Smooth muscle cell of the brain vasculature (primary cell): ENCODE data around the gene BLOC1S1.

Experiments
- DNase-seq: peaks from one replicate; pipeline ENCODE4 v3.0.0-alpha.2; 2012; ENCODE audit warnings: low read depth, low spot score

The BLOC1S1 gene

DNA sequence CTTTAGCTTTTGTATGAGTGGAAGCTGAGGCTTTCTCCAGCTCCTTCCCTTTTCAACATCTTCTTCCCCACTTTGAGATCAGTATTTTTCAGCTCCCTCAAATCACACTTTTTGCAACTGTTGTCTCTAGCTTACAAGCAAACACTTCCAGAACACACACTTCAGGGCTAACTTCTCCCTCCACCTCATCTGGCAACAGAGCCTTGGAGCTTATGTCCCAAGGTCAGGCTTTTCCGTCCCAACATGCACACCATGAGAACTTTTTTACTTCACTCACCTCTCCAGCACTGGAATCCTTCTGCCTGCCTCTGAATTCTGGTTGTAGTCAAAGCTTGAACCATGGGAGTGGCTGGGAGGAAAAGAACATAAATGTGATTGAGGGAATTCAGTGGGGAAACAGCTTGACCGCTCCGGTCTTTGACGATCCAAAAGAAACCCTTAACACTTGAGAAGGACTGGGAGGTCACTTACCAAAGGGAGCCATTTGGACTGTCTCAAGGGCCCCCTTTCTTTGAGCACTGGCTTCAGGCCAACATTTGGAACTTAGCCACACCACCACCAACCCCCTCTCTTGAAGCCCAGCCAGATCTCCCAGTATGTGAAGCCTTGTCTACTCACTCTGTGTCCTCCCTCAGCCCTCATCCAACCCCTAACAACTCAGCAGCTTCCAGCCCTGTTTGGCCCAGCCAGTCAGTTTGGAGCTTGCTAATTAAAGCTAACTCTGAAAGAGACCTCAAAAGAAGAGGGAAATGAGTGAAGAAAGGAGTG, 3.9 kb upstream of the BLOC1S1 start:
- no peak for DNase-seq

DNA sequence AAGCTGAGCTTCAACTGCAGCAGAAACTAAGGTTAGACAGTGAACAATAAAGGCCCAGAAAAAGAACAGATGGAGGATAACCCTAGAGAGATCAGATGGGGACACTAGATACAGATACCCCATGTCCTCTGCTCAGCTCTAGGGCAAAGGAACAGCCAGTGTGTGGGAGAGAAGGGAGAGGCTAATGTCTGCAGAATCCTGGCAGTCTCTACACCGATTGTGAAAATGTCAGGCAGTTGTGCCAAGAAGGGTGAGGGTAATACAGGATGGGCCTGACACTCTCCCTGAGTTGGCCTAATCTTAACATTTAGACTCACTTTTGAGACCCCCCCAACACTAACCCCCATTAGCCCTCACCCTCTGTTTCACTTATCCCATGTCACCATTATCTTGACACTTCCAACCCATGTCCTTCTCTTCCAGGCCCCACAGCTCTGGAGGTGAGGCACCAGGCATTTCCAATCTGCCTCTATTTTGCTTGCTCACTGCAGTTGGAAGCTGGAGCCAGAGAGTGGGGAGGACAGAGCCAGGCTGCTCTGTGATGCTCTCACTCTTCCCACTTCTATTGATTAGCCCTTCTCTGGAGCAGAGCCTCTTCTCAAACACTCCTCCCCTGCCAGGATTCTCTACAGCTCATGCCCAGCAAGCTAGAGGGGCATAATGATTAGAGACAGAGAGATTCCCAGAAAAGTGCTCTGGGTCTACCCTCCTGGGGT, 3.0 kb upstream of the BLOC1S1 start:
- DNase-seq = no peak

DNA sequence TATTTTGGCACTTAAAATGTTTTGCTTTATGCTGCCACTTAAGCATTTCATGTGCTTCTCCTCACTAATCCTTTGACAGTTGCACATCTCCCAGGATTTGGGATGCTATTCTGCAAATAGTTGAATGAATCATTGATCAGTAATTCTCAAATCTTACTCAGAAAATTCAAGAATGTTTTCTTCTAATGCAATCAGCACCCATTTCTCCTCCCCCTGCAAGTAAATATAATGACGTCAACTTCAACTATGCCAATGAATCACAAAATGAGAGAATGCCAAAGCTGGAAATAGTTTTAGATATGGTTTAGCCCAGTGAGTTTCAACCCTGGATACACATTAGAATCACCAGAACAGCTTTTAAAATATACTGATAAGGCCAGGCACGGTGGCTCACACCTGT, 2.1 kb upstream of the BLOC1S1 start:
- DNase-seq = no peak

DNA sequence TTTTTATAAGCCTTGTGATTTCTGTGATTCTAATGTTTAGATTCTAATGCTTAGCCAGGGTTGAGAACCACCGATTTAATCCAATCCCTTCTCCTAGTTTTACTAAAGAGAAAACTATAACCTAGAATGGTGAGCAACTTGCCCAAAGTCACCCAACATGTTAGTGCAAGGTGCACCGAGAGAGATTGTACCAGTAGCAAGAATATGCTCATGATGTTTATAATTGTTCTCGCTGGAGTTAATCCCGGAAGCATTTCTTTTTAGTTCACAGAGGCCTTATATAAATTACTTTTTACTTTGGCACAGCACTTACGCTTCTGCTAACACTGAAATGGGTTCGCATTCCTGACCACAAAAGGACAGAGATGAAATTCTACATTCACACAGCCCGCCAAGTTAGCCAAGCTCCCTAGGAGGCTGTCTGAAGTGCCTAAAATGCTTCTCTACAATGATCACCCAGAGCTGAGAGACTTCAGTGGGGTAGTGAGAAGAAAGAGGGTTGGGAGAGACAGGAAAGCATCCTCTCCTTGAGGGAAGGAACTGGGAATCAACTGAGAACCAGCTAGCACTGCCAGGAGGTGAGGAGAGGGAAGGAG, 579 bp upstream of the BLOC1S1 start:
- no peak for DNase-seq

DNA sequence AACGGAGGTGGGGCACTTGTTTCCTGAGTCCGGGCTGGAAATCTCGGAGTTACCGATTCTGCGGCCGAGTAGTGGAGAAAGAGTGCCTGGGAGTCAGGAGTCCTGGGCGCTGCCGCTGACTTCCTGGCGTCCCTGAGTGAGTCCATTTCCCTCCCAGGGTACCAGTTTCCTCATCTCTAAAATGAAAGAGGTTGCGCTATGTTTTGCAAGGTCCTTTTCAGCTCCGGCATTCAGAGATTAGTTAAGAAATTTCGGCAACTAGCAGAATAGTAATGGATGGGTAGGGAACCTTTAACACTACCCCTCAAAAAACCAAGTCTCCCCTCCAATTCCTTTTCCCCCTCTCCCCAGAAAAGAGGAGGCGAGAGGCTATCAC, 724 bp downstream of the BLOC1S1 start:
- DNase-seq = no peak

DNA sequence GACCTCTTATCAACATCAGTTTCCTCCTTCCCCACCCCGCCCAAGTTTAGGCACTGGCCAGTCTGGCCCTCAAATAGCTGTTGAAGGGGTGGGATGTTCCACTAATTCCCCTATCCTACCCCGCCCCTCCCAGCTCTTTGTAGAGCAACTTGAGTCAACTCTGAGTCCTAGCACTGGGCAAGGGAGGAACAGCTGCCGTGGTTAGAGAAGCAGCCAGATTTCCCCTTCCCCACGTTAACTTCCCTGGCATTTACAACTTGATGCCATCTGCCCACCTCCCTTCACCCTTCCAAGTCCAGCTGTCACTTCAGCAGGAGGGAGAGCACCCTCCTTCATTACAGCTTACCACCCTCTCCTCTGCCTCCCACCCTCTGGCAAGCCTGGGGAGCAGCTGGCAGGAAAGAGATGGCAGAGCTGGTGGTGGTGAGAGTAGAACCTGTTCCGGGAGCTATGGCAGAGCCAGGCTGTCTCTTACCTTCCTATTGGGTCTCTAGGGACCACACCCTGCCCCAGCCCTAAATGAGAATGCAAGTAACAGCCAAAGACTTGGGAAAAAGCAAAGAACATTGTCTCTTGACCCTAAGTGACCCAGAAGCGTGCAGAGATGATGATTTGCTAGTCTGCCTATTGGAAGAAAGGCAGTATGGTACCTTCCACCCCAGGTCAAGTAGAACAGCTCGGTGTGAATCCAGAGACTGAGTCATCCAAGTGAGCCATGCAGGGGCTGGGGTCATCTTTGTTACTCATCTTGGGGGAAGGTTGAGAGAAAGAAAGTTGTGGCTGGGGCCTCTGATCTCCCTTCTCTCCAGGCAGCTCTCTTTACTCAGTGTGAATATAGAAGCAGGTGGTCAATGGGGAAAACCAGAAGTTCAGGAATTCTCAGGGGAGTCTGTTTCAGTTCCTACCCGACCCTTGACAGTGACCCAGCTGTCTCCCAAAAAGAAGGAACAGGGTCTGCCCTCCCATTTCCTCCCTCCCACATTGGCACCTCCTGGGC, 1.5 kb downstream of the BLOC1S1 start:
- DNase-seq = no peak

DNA sequence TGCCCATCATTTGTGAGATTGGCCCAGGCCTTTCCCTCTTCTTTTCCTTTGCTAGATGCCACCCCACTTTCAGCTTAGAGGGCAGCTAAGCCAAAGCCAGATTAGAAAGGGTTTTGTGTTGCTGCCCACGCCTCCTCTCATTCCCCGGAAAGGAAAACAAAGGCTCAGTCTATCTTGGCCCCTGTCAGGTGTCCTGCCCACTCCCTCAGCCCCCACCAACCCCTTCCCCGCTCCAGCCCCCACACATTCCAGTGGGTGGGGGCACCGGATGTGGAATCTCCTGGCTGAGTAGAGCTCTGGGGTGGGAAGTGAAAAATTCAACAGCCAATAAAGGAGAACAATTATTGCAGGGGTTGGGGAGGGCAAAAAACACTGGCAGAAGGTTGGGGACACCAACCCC, 2.2 kb downstream of the BLOC1S1 start:
- DNase-seq = no peak

DNA sequence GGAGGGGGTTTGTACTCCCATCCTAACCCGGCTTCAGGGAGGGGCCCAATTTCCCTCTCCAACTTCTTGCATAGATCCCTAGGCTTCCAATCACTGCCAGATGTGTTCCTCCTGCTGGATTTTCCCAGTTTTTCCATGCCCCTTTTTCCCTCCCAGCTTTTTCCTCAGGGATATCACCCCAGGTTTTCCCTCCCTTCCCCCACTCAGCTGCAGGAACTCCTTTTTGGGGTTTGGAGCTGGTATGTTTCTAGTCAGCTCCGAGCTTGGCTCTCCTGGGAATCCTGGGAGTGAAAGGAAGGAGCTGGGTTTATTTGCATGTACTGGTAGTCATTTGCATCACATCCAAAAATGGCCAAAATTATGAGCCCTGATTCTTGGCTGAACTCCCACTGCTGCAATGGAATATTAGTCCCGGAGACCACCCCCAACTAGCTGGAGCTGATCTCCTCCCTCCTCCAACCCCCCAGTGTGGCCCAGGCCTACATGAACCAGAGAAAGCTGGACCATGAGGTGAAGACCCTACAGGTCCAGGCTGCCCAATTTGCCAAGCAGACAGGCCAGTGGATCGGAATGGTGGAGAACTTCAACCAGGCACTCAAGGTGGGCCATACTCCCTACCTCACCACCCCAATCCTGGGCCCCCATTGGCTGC, 2.9 kb downstream of the BLOC1S1 start:
- no peak for DNase-seq

DNA sequence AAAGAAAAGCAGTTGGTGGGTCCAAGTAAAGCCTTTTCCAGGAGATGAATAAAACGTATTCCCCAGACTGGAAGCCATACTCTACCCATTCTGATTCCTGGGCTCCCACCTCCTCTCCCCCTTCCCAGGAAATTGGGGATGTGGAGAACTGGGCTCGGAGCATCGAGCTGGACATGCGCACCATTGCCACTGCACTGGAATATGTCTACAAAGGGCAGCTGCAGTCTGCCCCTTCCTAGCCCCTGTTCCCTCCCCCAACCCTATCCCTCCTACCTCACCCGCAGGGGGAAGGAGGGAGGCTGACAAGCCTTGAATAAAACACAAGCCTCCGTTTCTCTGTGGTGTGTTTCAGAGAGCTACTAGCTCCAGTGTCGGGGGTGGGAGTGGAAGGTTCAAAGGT, 3.5 kb downstream of the BLOC1S1 start:
- DNase-seq = no peak

DNA sequence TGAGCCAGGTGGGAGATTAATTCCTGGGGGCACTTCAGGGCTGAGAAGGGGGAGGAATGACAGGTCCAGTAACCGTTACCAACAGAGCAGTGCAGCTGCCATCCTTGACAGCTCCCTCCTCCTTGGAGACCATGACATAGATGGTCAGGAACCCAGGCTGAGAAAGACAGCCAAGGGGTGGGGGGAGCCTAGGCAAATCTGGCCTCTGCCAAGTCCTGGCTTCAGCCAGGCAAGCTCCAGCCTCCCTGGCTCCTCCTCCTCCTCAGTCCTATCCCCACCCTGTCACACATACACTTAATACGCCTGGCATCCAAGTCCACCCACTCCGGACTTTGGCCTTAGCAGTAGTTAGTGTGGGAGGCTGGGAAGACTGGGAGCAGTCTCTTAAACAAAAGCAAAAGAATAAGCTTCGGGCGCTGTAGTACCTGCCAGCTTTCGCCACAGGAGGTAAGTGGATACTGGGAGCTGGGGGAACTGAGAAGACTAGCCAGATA, 4.3 kb downstream of the BLOC1S1 start, which contains the start of gene RDH5:
Gene RDH5 (plus strand): TSS at position 323 of the 494 bp plus-strand sequence. CDS start 792 bp downstream, outside the sequence.
- no peak for DNase-seq

DNA sequence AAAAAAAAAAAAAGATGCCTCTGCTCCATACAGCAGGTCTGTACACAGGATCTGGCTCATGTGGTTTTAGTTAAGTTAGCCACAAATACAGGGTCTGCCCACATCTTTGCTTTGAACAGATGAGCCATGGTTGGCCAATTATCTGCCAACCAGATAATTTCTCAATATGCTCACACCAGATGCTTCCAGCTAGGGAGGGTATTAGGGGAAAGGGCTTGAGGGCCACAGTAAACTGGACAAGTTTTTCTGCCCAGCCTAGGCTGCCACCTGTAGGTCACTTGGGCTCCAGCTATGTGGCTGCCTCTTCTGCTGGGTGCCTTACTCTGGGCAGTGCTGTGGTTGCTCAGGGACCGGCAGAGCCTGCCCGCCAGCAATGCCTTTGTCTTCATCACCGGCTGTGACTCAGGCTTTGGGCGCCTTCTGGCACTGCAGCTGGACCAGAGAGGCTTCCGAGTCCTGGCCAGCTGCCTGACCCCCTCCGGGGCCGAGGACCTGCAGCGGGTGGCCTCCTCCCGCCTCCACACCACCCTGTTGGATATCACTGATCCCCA, 5.1 kb downstream of the BLOC1S1 start:
- peak; percentile 60 for DNase-seq

DNA sequence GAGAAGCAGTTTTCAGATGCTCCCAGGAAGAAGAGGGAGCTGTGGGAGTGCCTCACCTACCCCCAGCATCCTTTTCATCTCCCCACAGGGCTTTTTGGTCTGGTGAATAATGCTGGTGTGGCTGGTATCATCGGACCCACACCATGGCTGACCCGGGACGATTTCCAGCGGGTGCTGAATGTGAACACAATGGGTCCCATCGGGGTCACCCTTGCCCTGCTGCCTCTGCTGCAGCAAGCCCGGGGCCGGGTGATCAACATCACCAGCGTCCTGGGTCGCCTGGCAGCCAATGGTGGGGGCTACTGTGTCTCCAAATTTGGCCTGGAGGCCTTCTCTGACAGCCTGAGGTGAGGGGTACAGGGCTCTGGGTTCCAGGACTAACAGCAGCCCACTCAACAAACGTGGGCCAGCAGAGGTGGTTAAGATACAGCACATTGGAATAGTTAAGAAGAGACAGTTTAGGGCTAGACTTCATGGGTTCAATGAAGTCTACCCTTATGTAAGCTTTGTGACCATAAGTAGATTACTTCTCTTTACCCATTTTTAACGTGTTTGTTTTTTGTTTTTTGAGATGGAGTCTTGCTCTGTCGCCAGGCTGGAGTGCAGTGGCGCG, 5.9 kb downstream of the BLOC1S1 start:
- DNase-seq = no peak

DNA sequence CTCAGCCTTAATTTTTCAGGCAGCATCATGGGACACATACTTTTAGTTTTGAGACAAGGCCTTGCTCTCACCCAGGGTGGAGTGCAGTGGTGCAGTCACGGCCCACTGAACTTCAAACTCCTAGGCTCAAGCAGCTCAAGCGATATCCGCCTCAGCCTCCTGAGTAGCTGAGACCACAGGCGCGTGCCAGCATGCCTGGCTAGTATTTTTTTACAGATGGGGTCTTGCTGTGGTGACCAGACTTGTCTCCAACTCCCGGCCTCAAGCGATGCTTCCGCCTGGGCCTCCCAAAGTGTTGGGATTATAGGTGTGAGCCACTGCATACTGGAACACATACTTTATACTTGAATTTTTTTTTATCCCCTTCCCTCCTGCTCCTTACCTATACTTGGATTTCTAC, 7.1 kb downstream of the BLOC1S1 start:
- DNase-seq = no peak

DNA sequence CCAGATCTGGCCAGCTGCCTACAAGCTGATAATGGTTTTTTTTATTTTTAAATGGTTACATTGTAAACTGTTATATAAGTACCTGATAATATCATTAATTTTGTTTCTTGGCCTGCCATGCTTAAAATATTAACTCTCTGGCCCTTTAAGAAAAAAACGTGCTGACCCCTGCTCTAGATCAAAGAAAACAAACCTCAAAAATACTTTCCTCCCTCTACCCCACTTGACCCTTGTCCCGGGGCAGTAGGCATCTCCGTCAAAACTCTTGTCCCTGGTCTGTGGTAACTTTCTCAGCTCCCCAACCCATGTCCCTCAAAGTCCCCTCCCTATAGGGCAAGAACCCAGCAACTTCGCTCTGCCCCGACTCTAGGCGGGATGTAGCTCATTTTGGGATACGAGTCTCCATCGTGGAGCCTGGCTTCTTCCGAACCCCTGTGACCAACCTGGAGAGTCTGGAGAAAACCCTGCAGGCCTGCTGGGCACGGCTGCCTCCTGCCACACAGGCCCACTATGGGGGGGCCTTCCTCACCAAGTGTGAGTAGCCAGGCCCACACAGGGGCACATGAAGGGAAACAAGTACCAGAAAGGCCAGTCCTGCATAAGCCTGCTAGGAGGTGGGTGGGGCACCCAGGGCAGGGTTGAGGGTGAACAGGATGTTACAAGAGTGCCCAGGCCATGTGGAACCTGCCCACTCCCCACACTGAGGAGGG, 7.8 kb downstream of the BLOC1S1 start:
- DNase-seq = no peak

DNA sequence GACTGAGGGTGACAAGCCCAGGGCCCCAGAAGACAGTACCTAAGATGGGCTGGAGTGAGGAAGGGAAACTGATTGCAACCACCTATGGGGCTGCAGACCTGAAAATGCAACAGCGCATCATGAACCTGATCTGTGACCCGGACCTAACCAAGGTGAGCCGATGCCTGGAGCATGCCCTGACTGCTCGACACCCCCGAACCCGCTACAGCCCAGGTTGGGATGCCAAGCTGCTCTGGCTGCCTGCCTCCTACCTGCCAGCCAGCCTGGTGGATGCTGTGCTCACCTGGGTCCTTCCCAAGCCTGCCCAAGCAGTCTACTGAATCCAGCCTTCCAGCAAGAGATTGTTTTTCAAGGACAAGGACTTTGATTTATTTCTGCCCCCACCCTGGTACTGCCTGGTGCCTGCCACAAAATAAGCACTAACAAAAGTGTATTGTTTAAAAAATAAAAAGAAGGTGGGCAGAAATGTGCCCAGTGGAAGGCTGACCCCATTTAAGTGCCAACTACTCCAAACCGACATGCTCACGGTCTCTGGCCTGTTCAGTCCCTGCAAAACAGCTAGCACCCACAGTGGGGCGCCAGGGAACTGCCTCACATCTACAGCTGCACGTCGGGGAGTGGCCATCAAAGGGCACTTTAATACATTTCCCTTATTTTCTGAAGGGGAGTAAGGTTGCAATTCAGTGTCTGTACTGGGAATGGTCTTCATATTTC, 8.5 kb downstream of the BLOC1S1 start:
- no peak for DNase-seq

DNA sequence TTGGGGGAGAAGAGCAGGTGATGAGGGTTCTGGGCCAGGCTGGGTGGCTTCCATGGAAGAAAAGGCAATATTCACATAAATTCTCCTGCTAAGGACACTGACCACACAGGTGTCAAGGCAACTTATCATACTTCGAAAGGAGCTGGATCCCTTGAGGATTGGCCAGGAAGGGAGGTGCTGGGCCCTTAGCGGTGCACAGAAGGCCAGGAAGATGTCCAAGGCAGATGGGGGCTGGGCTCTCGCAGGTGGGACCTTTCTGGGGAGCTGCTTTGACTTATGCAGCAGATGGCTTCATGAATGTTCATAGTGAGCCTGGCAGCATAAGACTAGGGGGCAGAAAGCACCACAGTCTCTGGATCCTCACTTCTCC, 9.1 kb downstream of the BLOC1S1 start:
- DNase-seq = no peak

DNA sequence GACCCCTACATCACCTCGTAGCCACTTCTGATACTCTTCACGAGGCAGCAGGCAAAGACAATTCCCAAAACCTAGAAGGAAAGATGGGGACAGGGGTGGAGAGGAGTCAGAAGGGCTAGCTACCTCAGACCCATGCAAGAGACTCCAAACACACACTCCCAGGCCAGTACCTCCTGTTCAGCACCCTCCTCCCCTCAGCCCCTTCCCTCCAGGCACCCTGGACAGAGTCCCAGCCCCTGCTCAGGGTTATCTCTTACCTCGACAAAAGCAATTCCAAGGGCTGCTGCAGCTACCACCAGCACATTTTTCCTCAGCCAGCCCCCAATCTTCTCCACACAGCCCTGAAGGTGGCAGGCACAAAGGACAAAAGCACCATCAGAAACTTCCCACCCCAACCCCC, 9.7 kb downstream of the BLOC1S1 start:
- no peak for DNase-seq

DNA sequence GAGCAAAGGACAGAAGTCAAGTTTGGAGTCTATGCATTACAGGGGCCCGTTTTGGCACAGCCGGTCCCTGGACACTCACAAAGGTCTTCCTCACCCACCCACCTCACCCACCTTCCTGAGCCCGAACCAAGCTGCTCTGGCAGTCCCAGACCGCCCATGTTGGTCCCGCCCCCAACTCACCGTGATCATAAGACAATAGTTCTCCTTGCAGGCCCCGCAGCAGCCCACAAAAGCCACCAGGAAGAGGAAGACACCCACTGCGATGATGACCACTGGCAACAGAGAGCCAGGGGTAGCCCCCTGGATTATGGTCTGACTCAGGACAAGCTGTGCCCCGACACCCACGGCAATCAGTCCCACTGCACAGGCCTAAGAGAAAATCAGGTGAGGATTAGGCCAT, 11.1 kb downstream of the BLOC1S1 start:
- no peak for DNase-seq

DNA sequence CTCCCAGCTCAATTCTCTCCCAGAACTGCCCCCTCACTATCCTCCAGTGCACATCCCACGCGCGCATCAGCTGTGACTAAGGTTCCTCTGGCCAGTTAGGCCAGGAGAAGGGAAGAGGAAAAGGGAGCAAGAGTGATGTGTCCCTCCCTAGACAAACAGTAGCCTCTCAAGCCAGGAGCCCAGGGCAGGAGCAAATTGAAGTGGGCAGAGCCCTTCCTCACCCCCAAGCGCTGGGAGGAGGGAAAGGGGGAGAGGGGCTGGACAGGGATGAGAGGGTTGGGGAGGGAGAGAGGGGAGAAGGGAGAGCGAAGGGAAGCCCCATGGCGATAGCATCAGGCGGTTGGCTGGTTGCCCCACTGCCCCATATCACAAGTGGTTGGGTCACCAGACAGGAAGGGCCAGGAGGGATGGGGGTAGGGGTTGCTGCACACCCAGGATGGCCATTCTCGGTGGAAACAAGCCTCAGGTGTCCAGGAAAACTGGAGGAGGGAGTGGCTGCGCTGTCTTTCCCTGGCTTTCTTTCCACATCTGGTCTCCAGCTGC, 11.9 kb downstream of the BLOC1S1 start:
- DNase-seq = no peak
